ENCODE results near the gene SMCHD1. TPM values are rescaled to one million over a fixed set of nuclear protein-coding genes. Genes with fewer than 3 reads are reported as not detected.

SMCHD1 gene
- total and polyA plus RNA-seq, 2 experiments from 2014 or later, result 7.7 to 39.0 TPM

DNA sequence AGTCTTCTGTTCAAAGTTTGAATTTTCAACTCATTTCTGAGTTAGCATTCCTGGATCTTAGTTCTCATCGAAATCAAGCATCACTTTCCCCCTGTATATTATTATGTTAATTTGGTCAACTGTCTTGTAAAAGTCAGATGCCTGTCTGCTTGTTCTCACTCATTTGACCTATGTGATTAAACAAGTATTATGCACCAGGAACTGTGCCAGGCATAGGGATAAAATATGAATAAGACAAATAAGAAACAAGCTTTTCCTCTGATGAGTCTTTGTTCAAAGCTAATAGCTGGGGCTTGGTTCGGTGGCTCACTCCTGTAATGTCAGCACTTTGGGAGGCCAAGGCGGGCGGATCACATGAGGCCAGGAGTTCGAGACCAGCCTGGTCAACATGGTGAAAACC lies 171.5 kb downstream of the SMCHD1 start:
- no peaks in the 10 kb centered on the region for H4K20me1 ChIP-seq (replicated peaks; ENCODE audit: insufficient read depth)
- H3K4me2 ChIP-seq, result no peak overlapping the region
- no peaks in the 10 kb centered on the region for H3K27me3 ChIP-seq (ENCODE audit: insufficient read depth)
- DNase-seq (ENCODE audit: low spot score), result no peak
- Mint-ChIP-seq H3K36me3 (ENCODE audit: low read depth) (peaks cover 2% of the 10 kb centered on the region; the same call in 1 of the 3 replicates), H3K4me3 (no peak overlapping the region), H3K4me1 (peaks cover 6% of the 10 kb centered on the region; the same call in 1 of the 3 replicates), H3K27me3 (ENCODE audit: insufficient read depth, low read depth, poor library complexity) (peaks cover 10% of the 10 kb centered on the region), H3K27ac (no peak overlapping the region), H3K9me3 (peaks cover 8% of the 10 kb centered on the region)
- ATAC-seq, result no peak
- H2AFZ ChIP-seq, result no peak overlapping the region
- no peak for TF ChIP-seq ZNF114 (CRISPR knock-in tag; IDR thresholded peaks at IDR 0.05)
- TF ChIP-seq, protein P1, sequence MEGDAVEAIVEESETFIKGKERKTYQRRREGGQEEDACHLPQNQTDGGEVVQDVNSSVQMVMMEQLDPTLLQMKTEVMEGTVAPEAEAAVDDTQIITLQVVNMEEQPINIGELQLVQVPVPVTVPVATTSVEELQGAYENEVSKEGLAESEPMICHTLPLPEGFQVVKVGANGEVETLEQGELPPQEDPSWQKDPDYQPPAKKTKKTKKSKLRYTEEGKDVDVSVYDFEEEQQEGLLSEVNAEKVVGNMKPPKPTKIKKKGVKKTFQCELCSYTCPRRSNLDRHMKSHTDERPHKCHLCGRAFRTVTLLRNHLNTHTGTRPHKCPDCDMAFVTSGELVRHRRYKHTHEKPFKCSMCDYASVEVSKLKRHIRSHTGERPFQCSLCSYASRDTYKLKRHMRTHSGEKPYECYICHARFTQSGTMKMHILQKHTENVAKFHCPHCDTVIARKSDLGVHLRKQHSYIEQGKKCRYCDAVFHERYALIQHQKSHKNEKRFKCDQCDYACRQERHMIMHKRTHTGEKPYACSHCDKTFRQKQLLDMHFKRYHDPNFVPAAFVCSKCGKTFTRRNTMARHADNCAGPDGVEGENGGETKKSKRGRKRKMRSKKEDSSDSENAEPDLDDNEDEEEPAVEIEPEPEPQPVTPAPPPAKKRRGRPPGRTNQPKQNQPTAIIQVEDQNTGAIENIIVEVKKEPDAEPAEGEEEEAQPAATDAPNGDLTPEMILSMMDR (conservative IDR thresholded peaks at IDR 0.05; ENCODE audit: low read depth in 2 of 2), result no peak
- no peak for TF ChIP-seq STAT1 (IDR thresholded peaks at IDR 0.05; ENCODE audit: unreplicated experiment)
- TF ChIP-seq, protein P2, sequence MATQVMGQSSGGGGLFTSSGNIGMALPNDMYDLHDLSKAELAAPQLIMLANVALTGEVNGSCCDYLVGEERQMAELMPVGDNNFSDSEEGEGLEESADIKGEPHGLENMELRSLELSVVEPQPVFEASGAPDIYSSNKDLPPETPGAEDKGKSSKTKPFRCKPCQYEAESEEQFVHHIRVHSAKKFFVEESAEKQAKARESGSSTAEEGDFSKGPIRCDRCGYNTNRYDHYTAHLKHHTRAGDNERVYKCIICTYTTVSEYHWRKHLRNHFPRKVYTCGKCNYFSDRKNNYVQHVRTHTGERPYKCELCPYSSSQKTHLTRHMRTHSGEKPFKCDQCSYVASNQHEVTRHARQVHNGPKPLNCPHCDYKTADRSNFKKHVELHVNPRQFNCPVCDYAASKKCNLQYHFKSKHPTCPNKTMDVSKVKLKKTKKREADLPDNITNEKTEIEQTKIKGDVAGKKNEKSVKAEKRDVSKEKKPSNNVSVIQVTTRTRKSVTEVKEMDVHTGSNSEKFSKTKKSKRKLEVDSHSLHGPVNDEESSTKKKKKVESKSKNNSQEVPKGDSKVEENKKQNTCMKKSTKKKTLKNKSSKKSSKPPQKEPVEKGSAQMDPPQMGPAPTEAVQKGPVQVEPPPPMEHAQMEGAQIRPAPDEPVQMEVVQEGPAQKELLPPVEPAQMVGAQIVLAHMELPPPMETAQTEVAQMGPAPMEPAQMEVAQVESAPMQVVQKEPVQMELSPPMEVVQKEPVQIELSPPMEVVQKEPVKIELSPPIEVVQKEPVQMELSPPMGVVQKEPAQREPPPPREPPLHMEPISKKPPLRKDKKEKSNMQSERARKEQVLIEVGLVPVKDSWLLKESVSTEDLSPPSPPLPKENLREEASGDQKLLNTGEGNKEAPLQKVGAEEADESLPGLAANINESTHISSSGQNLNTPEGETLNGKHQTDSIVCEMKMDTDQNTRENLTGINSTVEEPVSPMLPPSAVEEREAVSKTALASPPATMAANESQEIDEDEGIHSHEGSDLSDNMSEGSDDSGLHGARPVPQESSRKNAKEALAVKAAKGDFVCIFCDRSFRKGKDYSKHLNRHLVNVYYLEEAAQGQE (IDR thresholded peaks at IDR 0.05; ENCODE audit: unreplicated experiment), result no peak
- TF ChIP-seq, protein P3, sequence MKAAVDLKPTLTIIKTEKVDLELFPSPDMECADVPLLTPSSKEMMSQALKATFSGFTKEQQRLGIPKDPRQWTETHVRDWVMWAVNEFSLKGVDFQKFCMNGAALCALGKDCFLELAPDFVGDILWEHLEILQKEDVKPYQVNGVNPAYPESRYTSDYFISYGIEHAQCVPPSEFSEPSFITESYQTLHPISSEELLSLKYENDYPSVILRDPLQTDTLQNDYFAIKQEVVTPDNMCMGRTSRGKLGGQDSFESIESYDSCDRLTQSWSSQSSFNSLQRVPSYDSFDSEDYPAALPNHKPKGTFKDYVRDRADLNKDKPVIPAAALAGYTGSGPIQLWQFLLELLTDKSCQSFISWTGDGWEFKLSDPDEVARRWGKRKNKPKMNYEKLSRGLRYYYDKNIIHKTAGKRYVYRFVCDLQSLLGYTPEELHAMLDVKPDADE (IDR thresholded peaks at IDR 0.05), result no peak
- TF ChIP-seq NANOG (IDR thresholded peaks at IDR 0.05; ENCODE audit: borderline replicate concordance), result no peak
- no peak for TF ChIP-seq EZH2 (IDR thresholded peaks at IDR 0.05; ENCODE audit: low read depth, unreplicated experiment)
- TF ChIP-seq, protein P4, sequence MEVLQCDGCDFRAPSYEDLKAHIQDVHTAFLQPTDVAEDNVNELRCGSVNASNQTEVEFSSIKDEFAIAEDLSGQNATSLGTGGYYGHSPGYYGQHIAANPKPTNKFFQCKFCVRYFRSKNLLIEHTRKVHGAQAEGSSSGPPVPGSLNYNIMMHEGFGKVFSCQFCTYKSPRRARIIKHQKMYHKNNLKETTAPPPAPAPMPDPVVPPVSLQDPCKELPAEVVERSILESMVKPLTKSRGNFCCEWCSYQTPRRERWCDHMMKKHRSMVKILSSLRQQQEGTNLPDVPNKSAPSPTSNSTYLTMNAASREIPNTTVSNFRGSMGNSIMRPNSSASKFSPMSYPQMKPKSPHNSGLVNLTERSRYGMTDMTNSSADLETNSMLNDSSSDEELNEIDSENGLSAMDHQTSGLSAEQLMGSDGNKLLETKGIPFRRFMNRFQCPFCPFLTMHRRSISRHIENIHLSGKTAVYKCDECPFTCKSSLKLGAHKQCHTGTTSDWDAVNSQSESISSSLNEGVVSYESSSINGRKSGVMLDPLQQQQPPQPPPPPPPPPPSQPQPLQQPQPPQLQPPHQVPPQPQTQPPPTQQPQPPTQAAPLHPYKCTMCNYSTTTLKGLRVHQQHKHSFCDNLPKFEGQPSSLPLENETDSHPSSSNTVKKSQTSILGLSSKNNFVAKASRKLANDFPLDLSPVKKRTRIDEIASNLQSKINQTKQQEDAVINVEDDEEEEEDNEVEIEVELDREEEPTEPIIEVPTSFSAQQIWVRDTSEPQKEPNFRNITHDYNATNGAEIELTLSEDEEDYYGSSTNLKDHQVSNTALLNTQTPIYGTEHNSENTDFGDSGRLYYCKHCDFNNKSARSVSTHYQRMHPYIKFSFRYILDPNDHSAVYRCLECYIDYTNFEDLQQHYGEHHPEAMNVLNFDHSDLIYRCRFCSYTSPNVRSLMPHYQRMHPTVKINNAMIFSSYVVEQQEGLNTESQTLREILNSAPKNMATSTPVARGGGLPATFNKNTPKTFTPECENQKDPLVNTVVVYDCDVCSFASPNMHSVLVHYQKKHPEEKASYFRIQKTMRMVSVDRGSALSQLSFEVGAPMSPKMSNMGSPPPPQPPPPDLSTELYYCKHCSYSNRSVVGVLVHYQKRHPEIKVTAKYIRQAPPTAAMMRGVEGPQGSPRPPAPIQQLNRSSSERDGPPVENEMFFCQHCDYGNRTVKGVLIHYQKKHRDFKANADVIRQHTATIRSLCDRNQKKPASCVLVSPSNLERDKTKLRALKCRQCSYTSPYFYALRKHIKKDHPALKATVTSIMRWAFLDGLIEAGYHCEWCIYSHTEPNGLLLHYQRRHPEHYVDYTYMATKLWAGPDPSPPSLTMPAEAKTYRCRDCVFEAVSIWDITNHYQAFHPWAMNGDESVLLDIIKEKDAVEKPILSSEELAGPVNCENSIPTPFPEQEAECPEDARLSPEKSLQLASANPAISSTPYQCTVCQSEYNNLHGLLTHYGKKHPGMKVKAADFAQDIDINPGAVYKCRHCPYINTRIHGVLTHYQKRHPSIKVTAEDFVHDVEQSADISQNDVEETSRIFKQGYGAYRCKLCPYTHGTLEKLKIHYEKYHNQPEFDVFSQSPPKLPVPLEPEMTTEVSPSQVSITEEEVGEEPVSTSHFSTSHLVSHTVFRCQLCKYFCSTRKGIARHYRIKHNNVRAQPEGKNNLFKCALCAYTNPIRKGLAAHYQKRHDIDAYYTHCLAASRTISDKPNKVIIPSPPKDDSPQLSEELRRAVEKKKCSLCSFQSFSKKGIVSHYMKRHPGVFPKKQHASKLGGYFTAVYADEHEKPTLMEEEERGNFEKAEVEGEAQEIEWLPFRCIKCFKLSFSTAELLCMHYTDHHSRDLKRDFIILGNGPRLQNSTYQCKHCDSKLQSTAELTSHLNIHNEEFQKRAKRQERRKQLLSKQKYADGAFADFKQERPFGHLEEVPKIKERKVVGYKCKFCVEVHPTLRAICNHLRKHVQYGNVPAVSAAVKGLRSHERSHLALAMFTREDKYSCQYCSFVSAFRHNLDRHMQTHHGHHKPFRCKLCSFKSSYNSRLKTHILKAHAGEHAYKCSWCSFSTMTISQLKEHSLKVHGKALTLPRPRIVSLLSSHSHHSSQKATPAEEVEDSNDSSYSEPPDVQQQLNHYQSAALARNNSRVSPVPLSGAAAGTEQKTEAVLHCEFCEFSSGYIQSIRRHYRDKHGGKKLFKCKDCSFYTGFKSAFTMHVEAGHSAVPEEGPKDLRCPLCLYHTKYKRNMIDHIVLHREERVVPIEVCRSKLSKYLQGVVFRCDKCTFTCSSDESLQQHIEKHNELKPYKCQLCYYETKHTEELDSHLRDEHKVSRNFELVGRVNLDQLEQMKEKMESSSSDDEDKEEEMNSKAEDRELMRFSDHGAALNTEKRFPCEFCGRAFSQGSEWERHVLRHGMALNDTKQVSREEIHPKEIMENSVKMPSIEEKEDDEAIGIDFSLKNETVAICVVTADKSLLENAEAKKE (CRISPR knock-in tag; IDR thresholded peaks at IDR 0.05), result no peak
- no peak for TF ChIP-seq EZH2phosphoT487 (IDR thresholded peaks at IDR 0.05; ENCODE audit: unreplicated experiment)
- TF ChIP-seq JUNB (IDR thresholded peaks at IDR 0.05; ENCODE audit: unreplicated experiment), result no peak
- no peak for TF ChIP-seq POLR2AphosphoS5 (IDR thresholded peaks at IDR 0.05; ENCODE audit: low read depth)
- TF ChIP-seq CREB1 (CRISPR knock-in tag; IDR thresholded peaks at IDR 0.05; ENCODE audit: low read depth), result no peak
- H3F3A ChIP-seq (replicated peaks; ENCODE audit: low read depth), result no peaks in the 10 kb centered on the region
- no peaks in the 10 kb centered on the region for H3K36me3 ChIP-seq (ENCODE audit: insufficient read depth)
- H3K79me2 ChIP-seq (replicated peaks; ENCODE audit: insufficient read depth), result no peaks in the 10 kb centered on the region
- H3K27ac ChIP-seq (ENCODE audit: low read depth), result no peak overlapping the region
- H3K9me2 ChIP-seq (ENCODE audit: insufficient read depth), result no peaks in the 10 kb centered on the region
- H3K4me3 ChIP-seq, result no peak overlapping the region
- peaks cover 5% of the 10 kb centered on the region; the same call in 1 of the 2 replicates for H3K4me1 ChIP-seq (ENCODE audit: insufficient read depth)
